ENCODE measurements around the gene ATAT1.

ATAT1 gene

GRCh38 chr6:30613251-30614043, 13.2 kb upstream of the ATAT1 start:
- DNase-seq (ENCODE audit: low read depth, low spot score): no peak

DNA sequence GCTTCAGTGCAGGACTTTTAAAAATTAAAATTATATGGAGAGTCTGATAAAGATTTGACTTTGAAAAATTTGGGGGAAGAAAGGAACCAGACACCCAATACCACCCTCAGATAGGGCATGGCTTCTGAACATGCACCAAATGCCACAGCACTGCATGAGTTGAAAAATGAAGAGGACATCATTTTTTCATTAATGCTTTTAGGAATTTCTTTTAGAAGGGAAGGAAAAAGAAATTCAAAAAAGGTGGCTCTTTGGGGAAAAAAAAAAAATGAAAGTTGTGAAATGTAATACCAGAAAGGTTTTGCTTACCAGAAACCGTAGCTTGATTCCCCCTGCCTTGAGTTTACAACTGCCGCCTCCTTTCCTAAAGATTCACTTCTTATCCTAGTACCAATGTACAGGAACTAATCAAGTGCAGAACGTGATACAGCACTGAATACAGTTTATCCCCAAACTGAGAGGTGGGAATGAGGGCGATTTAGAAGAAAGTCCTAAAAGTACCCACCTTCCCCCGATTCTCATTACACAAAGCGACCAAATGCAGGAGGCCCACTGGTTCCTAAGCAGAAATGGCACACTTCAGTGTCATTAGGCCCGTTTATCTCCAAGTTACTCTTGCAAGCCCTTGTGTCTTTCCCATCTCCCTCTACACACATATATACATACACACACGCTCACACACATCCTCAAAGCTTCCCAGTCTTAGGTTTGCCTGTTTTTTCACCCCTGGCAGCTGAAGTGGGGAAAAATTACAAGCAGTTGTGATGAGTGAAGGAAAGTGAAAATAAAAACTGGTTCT, 12.4 kb upstream of the ATAT1 start:
- no peak for DNase-seq (ENCODE audit: low read depth, low spot score)

GRCh38 chr6:30614843-30615218, 11.8 kb upstream of the ATAT1 start:
- DNase-seq (ENCODE audit: low read depth, low spot score): peak; percentile 97

GRCh38 chr6:30615219-30615957, 11.3 kb upstream of the ATAT1 start:
- DNase-seq (ENCODE audit: low read depth, low spot score): peak; percentile 88

DNA sequence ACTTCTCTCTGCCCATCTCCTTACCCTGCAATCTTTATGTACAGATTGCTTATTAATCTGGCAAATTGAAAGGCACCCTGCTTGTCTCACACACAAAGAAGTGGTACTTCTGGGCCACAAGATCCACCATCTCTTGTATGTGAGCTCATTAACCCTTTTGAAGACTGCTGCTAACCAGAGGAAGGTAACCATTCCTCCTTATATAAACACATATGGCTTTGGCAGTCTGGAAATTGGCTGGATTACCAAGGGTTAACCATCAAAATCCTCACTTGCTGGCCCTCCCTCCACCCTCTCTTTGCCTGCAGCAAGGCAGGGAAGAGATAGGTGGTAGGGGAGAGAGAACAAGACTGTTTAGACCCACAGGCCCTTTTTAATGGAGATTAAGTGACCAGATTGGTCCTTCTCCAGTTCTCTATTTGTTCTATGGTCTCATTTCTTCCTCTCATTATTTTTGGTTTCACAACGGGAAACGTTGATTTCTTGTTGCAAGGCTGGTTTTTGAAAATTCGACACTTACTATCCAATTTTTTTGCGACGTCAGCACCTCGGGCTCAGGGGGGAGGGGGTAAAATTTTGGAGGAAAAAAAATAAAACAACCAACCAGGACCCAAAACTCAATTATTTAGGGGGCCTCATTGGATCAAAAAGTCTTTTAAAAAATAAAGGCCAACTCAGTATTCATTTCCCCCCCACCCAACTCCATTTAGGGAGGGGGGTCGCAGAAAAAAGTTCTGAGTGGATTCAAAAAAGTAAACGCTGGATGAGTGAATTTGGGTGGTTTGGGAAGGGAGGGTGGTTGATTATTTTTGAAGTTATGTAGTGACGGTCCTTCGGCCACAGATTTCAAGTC, 10.5 kb upstream of the ATAT1 start:
- no peak for DNase-seq (ENCODE audit: low read depth, low spot score)

DNA sequence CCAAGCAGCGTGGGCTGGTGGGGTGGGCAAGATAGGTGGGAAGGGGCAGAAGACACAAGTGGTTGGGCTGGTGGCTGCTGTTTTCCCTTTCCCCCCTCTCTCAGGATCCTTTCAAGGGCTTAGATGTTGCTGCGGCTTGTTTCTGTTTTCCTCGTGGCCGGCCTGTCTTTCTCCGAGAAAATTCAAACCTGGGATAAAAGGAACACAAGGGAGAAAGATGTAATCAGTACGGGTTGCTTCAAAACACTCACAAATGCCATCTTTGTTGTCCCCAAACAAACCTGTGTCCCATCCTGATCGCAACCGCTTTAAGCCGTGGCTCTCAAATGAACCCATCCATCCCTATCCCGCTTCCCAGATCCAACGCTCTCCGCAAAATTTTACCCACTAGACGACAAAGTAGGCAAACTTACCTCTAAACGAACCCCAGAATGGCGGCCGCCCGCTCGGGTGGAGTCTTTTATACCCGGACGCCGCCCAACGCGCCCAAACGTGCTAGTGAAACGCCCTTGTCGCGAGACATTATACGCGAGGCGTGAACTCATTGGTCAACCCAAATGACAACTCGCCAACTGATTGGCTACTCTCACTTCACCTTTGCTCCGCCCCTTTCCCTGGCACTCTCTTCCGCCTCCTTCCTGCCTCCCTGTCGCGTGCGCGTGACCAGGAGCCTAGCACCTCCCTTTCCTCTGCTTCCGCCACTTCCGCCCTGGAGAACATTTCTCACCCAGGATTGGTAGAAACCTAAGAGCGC, 9.7 kb upstream of the ATAT1 start, which contains the start of gene PPP1R10:
TSS of gene PPP1R10 (minus strand) at position 433 of the 754 bp plus-strand sequence. CDS start 7,299 bp downstream, outside the sequence.
- DNase-seq (ENCODE audit: low read depth, low spot score): peak; percentile 100

- DNase-seq (ENCODE audit: low read depth, low spot score): peak; percentile 99
Measured at GRCh38 chr6:30617565-30618269, 9.0 kb upstream of the ATAT1 start, which contains the start of gene MRPS18B. MRPS18B (plus strand) TSS chr6:30617840; CDS start chr6:30617866, 26 bp downstream.

DNA sequence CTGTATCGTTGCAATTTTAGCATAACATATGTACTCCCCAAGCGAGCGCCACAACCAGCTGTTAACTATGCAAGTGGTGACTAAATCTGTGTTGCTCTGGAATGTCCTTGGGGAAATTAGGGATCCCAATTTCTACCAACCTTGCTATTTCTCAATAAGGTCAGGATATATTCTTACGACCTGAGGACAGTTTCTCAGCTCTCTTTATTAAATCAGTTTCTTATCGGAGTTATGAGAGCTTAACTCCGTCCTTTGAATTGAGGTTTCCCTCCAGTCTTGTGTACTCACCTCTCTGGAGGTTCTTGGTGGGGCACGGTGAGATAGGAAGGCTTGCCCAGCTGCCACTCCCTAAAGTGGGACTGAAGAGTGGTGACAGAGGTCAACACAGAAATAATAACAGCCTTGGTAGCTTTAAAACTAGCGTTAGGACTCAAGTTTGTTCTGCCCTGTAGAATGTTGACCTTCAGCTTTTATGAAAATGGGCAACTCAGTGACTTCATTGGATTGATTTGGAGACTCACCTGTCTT, 8.3 kb upstream of the ATAT1 start:
- DNase-seq (ENCODE audit: low read depth, low spot score): no peak

DNA sequence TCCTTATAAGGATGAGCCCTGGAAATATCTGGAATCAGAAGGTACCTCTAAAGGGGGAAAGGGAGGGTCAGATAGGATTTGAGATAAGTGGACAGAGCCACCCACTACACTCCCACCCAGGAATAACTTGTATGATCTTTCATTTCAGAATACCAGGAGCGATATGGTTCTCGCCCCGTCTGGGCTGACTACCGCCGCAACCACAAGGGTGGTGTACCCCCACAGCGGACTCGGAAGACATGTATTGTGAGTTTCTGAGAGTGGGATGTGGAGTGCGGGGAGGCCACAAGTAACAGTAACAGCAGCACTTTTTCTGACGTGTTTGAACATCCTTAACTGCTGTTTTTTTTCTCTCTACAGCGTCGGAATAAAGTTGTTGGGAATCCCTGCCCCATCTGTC, 7.1 kb upstream of the ATAT1 start:
- DNase-seq (ENCODE audit: low read depth, low spot score): no peak

GRCh38 chr6:30625511-30625910, 1.2 kb upstream of the ATAT1 start:
- DNase-seq (ENCODE audit: low read depth, low spot score): no peak

DNA sequence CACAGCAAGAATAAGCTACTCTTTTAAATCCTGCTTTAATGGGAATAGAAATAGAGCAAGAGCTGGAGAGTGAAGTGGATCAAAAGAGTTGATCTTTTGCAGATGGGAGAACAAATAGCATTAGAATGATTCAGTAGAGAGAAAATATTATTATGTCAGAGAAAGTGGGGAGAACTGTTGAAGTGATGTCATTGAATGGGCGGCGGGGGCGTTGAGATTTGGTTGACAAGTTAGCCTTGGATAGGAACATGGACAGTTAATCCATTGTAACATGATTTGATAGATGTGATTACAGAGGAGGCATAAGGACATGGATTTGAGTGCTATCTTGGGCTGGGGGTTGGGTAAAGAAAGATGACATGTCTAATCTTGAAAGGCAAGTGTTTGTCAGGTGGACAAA, 9.2 kb downstream of the ATAT1 start:
- DNase-seq (ENCODE audit: low read depth, low spot score): no peak

DNA sequence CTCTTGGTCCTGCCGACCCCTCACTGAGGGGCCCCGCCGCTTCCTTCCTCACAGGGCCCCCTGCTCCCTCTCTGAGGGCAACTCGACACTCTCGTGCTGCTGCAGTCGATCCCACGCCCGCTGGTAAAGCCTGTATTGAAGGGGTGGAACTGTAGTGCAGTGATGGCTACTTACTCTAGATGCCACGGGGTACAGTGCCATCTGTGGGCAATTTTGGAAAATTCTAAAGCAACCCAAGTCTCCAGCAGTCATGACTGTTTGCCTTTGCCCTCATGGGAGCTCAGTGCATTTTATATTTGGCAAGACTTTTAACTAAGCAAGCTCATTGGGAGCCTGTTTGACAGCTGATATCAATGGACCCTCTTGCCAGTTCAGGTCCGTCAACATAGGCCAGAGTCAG, 13.8 kb downstream of the ATAT1 start:
- no peak for DNase-seq (ENCODE audit: low read depth, low spot score)

DNA sequence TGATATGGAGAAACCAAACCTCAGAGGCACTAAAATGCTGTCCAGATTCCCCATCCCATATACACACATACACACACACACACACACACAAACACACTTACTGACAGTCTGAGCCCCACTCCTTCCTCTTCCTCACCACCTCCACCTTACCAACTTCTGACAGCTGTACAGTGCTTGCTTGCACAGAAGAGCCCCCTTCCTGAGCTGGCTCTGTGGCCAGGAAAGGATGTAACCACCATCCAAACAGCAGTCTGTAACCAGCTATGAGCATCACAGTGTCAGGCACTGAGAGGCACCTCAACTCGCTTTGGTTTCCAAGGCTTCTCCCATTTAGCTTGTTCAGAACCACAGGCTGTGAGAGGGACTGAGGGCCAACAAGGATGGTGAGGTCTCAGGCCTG, 14.4 kb downstream of the ATAT1 start:
- no peak for DNase-seq (ENCODE audit: low read depth, low spot score)

- DNase-seq (ENCODE audit: low read depth, low spot score): no peak
Measured at GRCh38 chr6:30643656-30644055, 17.0 kb downstream of the ATAT1 start.

DNA sequence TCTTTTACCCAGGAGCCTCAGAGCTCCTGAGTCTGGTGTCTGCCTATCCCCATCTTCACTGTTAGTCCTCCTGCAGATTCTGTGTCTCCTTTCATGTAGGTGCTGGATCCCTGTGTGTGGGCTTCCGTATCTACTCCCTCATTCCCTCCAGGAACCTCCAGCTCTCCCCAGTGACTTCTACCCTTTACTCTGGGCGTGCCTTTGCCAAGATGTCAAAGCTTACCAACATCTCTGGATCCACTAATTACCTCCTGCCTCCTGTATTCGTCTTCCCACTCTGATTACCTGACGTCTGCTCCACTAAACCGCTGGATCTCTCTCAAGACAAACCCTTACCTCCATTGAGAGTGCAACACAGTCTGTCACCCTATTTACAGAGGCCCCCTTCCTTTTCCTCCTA, 18.1 kb downstream of the ATAT1 start:
- no peak for DNase-seq (ENCODE audit: low read depth, low spot score)

GRCh38 chr6:30645989-30646388, 19.3 kb downstream of the ATAT1 start:
- DNase-seq (ENCODE audit: low read depth, low spot score): no peak

DNA sequence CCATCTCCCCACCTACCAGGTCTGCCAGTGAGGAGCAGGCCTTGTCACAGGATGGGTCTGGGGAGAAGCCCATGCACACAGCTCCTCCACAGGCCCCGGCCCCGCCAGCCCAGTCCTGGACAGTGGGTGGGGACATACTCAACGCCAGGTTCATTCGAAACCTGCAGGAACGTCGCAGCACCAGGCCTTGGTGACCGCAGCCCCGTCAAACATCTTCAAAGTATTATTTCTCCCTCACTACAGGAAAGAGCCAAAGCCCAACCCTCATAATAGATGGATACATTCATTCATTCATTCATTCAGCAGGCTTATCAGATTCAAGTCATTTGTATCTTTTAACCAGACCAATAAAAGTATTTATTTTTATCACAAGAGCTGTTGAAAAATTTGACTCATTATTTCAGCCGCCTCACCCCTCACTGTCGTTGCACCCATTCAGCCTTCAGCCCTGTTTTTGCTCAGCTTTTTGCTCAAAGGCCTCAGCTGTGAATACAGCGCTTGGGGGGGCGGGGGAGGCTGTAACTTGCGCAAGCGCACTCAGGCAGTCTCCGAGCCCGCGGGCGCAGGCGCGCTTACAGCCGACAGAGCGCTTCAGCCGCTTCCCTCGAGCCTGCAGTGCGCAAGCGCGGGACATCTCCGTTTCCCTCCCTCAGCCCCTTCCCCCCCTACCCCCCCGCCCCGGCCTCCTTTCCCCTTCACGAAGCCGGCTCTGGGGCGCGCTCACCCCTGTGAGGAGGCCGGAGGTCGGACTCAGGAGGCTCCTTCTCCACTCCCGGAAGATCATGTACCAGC, 20.0 kb downstream of the ATAT1 start, which contains the start of gene C6orf136:
TSS of gene C6orf136 (plus strand) at position 684 of the 792 bp plus-strand sequence. CDS start at position 783, 99 bp downstream.
- peak; percentile 97 for DNase-seq (ENCODE audit: low read depth, low spot score)

Data from astrocyte of the hippocampus (primary cell).